Esophagus squamous epithelium (tissue), 5 donors: ENCODE data around the gene MATK. TPM values are rescaled to one million over a fixed set of nuclear protein-coding genes. Genes with fewer than 3 reads are reported as not detected.

Experiments
- DNase-seq: peaks from one replicate; lab custom pipeline; 2025; lab: John Stamatoyannopoulos, UW
- H3K27ac ChIP-seq, 4 donors: fragments of 200-600 bp; sonication (generic); one replicate each; pipeline ENCODE4 v1.5.1; 2016 to 2019; ENCODE audit warnings: mild to moderate bottlenecking in 1 of 4
- H3K27me3 ChIP-seq, 4 donors: fragments of 200-600 bp; sonication (generic); 1 replicate in 3 of 4; 2 replicates in 1 of 4; pipeline versions ENCODE4 v1.5.1 to v1.6.0; 2017 to 2021; ENCODE audit warnings: antibody characterized with exemption in 1 of 4
- H3K36me3 ChIP-seq, 3 donors: fragments of 200-600 bp; sonication (generic); one replicate each; pipeline ENCODE4 v1.5.1; 2016 to 2019
- H3K4me1 ChIP-seq, 3 donors: fragments of 200-600 bp; sonication (generic); one replicate each; pipeline ENCODE4 v1.5.1; 2017 to 2019
- H3K4me3 ChIP-seq, 4 donors: fragments of 200-600 bp; sonication (generic); 1 replicate in 3 of 4; 2 replicates in 1 of 4; pipeline ENCODE4 v1.5.1; 2016 to 2019; ENCODE audit warnings: mild to moderate bottlenecking in 2 of 4, moderate library complexity in 1 of 4
- H3K9me3 ChIP-seq, 3 donors: fragments of 200-600 bp; sonication (generic); one replicate each; pipeline ENCODE4 v1.5.1; 2016 to 2019
- POLR2A ChIP-seq, 4 donors: fragments of 450-650 bp; IDR thresholded peaks; one replicate each; pipeline ENCODE4 v1.6.1; 2017; ENCODE audit warnings: antibody characterized with exemption in 4 of 4, mild to moderate bottlenecking in 4 of 4, moderate library complexity in 3 of 4
- WGBS, 2 donors: methylation state at CpG; one replicate each; pipeline ENCODE4 v1.1.5; 2018; 5-methylcytosine and 5-hydroxymethylcytosine counted together
- intact Hi-C: fragments of 100-400 bp; cut with DNase I; formaldehyde crosslinking; loops from one replicate; pipeline ENCODE4 v1.15.0; 2022
- total RNA-seq, 4 donors: library from RNA; depleted of rRNA; stranded (reverse); fragments of >200 nt; gene quantifications; one replicate each; pipeline ENCODE4 v1.1.0, GENCODE V29; 2016
- TF ChIP-seq, protein P1 (sequence below), 6 experiments: fragments of 450-650 bp in 4 of 6; fragments of 200-600 bp in 2 of 6; sonication (generic) in 2 of 6; IDR thresholded peaks; one replicate each; pipeline ENCODE4 v1.5.1; 2016 to 2019; ENCODE audit warnings: antibody characterized with exemption in 6 of 6, mild to moderate bottlenecking in 4 of 6, moderate library complexity in 4 of 6
- donor health status: DM: yes; HTN: yes; CAD: no.

Gene MATK, protein sequence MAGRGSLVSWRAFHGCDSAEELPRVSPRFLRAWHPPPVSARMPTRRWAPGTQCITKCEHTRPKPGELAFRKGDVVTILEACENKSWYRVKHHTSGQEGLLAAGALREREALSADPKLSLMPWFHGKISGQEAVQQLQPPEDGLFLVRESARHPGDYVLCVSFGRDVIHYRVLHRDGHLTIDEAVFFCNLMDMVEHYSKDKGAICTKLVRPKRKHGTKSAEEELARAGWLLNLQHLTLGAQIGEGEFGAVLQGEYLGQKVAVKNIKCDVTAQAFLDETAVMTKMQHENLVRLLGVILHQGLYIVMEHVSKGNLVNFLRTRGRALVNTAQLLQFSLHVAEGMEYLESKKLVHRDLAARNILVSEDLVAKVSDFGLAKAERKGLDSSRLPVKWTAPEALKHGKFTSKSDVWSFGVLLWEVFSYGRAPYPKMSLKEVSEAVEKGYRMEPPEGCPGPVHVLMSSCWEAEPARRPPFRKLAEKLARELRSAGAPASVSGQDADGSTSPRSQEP
- total RNA-seq = 1 to 10 TPM in 3 of 4 donors, not detected in 1; 1.1 to 4.4 (median 2.1) TPM

DNA sequence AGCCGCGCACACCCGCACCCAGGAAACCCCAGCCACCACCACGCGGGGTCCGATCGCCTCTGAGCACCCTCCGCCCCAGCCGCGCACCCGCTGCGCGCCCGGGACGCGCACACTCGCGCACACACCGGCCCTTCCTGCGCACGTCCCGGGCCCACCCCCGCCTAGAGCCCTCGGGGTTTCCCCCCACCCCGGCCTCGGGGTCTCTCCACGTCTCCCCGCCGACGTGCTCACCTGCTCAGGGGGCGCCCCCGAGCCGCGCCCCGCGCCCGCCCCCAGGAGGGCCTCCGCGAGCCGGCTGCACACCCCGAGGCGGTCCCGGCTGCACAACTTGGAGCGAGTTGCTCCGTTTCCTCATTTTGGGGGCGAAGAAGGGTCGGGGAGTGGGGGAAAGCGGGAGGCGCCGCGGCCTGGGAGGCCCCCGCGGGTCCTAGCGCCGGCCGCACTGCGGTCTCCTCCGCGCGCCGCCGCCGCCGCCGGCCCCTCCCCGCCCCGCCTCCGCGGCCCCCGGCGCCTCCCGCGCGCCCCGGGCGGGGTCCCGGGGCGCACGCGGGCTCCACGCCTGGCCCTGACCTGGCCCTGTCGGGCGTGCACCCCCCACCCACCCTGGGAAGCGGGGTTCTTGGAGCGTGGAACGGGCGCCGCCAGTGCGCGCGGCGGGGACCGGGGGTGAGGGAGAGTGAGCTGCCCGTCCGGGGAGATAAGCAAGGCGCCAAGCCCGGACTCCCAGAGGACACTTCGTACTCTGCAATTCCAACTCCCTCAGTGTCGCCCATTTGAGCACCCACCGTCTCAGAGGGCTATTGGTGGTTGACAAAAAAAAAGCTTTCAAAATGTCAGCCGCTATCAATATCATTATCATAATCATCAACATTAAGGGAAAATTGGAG, at the start of gene MATK:
Gene MATK (minus strand): TSS at position 444 of the 887 bp plus-strand sequence. CDS start 1,246 bp downstream, outside the sequence.
- intact Hi-C loops = no loop called here
- H3K9me3 ChIP-seq = peaks cover 0 to 17% (median 11%) of the 10 kb centered on the region in 3 donors
- peak within 1 kb of the TSS in 1 of 4 donors; percentile 50 for H3K27ac ChIP-seq
- no peak for DNase-seq
- 37 to 43% methylated on average over 6 to 7 of the region's 101 CpGs for WGBS, 2 donors
- peaks cover 6 to 16% (median 12%) of the 10 kb centered on the region in 3 donors for H3K4me1 ChIP-seq
- no peaks in the 10 kb centered on the region for H3K36me3 ChIP-seq
- peak within 1 kb of the TSS; percentile 20 to 54 (median 37) for H3K4me3 ChIP-seq
- H3K27me3 ChIP-seq = peaks cover 0 to 75% (median 0%) of the 10 kb centered on the region in 4 donors
- no peak for TF ChIP-seq POLR2A (IDR thresholded peaks at IDR 0.05)
- TF ChIP-seq, protein P1, sequence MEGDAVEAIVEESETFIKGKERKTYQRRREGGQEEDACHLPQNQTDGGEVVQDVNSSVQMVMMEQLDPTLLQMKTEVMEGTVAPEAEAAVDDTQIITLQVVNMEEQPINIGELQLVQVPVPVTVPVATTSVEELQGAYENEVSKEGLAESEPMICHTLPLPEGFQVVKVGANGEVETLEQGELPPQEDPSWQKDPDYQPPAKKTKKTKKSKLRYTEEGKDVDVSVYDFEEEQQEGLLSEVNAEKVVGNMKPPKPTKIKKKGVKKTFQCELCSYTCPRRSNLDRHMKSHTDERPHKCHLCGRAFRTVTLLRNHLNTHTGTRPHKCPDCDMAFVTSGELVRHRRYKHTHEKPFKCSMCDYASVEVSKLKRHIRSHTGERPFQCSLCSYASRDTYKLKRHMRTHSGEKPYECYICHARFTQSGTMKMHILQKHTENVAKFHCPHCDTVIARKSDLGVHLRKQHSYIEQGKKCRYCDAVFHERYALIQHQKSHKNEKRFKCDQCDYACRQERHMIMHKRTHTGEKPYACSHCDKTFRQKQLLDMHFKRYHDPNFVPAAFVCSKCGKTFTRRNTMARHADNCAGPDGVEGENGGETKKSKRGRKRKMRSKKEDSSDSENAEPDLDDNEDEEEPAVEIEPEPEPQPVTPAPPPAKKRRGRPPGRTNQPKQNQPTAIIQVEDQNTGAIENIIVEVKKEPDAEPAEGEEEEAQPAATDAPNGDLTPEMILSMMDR (IDR thresholded peaks at IDR 0.05) = no peak

DNA sequence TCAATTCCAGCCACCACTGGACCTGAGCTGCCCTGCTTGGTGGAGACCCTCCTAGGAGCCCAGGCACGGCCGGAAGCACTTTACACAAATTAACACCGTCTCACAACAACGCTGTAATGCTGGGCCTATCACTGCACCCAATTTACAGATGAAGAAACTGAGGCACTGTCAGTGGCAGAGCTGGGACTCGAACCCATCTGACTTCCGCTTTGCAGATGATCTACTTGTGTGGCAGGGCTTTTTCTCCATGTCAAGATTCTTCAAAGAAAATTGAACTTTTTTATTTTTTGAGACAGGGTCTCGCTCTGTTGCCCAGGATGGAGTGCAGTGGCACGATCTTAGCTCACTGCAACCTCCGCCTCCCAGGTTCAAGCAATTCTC, 48.9 kb upstream of the MATK start:
- Histone ChIP-seq H3K36me3 (no peaks in the 10 kb centered on the region), H3K4me3 (no peak overlapping the region), H3K9me3 (no peaks in the 10 kb centered on the region), H3K27ac (no peak overlapping the region), H3K27me3 (peaks cover 0 to 52% (median 0%) of the 10 kb centered on the region in 4 donors), H3K4me1 (no peaks in the 10 kb centered on the region)
- WGBS, 2 donors = 75 to 96% methylated on average over 7 to 9 of the region's 9 CpGs
- TF ChIP-seq, protein P1 (IDR thresholded peaks at IDR 0.05) = no peak
- no peak for TF ChIP-seq POLR2A (IDR thresholded peaks at IDR 0.05)
- DNase-seq = no peak
- intact Hi-C loops = no loop called here

DNA sequence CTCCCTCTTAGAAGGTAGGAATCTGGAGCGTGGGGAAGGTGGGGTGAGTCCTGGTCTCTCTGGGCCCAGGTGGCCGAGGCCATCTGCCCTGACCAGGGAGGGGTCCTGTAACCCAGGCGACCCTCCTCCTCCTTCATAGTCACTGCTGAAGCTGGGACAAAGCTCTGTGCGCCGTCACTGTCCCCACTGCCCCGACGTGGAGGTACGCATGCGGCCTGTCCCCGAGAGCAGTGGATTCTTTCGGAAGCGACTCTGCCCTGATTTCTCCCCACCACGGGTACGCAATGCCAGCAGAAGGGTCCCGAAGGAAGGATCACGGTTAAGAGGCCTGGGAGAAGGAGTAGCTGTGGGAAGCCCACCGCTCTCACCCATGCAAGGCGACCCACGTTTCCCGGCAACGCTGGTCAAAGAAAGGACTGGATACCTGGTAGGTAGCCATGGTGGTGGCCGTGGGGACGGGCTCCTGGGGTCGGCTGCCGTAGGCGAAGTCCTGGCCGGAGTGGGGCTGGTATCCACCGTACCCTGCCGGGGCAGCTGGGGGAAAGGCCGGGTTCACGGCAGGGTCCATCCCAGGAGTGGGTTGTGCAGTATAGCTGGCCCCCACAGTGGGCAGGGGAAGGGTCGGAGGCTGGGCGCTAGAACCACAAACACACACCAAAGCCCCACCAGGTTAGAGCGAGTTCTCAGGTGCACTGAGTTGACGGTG, 48.3 kb upstream of the MATK start:
- WGBS, 2 donors = 84 to 87% methylated on average over 3 to 14 of the region's 35 CpGs
- H3K4me3 ChIP-seq = no peak overlapping the region
- no peaks in the 10 kb centered on the region for H3K9me3 ChIP-seq
- intact Hi-C loops = no loop called here
- H3K27ac ChIP-seq = no peak overlapping the region
- no peaks in the 10 kb centered on the region for H3K4me1 ChIP-seq
- TF ChIP-seq, protein P1 (IDR thresholded peaks at IDR 0.05) = no peak
- TF ChIP-seq POLR2A (IDR thresholded peaks at IDR 0.05) = no peak
- H3K27me3 ChIP-seq = peaks cover 0 to 52% (median 0%) of the 10 kb centered on the region in 4 donors
- no peak for DNase-seq
- no peaks in the 10 kb centered on the region for H3K36me3 ChIP-seq

DNA sequence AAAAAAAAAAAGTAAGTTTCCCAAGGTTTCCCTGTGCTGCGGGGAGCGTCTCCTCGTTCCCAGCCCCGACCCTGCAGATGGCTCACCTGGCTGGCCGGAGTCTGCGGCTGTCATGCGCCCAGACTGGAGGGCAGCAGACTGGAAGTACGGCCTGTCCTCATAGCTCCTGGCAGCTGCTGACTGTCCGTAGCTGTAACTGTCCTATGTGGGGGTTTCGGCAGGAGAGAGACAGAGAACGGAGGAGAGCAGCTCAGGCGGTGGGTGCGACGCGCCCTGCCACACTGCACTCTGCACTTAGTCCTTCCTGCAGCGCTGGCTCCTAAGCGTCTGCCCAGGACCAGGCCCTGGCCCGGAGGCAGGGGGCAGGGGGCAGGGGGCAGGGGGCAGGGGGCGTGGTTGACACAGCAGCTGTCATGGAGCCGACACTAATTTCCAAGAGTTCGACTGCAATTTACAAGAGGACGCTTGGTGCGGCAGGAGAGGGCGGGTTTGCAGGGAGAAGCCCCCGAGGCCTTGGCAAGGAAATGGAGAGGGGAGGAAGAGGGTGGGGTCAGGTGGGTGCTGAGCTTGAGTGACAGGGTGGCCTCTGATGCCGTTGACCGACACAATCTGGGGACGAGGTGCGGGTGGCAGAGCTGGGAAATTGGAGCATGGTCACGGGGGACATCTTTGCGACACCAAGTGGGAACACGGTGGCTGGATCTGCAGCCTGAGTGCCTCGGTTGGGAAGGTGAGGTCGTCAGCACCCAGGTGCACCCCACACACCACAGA, 47.6 kb upstream of the MATK start:
- Histone ChIP-seq H3K9me3 (no peaks in the 10 kb centered on the region), H3K27ac (no peak overlapping the region), H3K36me3 (no peaks in the 10 kb centered on the region), H3K4me1 (peaks cover 3 to 4% (median 3%) of the 10 kb centered on the region in 3 donors), H3K4me3 (no peak overlapping the region), H3K27me3 (peaks cover 0 to 52% (median 0%) of the 10 kb centered on the region in 4 donors)
- WGBS, 2 donors = 62 to 76% methylated on average over 22 to 27 of the region's 34 CpGs
- DNase-seq = no peak
- TF ChIP-seq POLR2A (IDR thresholded peaks at IDR 0.05) = no peak
- TF ChIP-seq, protein P1 (IDR thresholded peaks at IDR 0.05) = no peak
- intact Hi-C loops = no loop called here
